Calu3 (cell line): Measurements from ENCODE around the gene ZCCHC3. TPM values are rescaled to one million over a fixed set of nuclear protein-coding genes. Genes with fewer than 3 reads are reported as not detected.

ENCODE experiments used
- BruUV-seq: library from RNA; stranded (reverse); fragments of 400-500 nt; replicated peaks from 2 replicates; lab custom pipeline; 2021; lab: Mats Ljungman, UMichigan
- CTCF ChIA-PET: fragments of 300-600 bp; sonication (Branson Sonifier 250); formaldehyde crosslinking; loops from one replicate; lab custom pipeline; 2022; ENCODE audit warnings: antibody characterized with exemption; lab: Charles Lee
- DNase-seq: peaks from one replicate; pipeline ENCODE4 v3.0.0; 2022
- H3K27ac Mint-ChIP-seq: one replicate; pipeline ENCODE4 v1.8.0; 2022; ENCODE audit warnings: mixed read lengths; ENCODE audit not compliant: unreplicated experiment
- H3K27me3 Mint-ChIP-seq: one replicate; pipeline ENCODE4 v1.8.0; 2022; ENCODE audit warnings: mixed read lengths; ENCODE audit not compliant: unreplicated experiment
- H3K36me3 Mint-ChIP-seq: one replicate; pipeline ENCODE4 v1.8.0; 2022; ENCODE audit warnings: mild to moderate bottlenecking, moderate library complexity, mixed read lengths; ENCODE audit not compliant: insufficient read depth, unreplicated experiment
- H3K4me1 Mint-ChIP-seq: one replicate; pipeline ENCODE4 v1.8.0; 2022; ENCODE audit warnings: mild to moderate bottlenecking, low read depth, mixed read lengths; ENCODE audit not compliant: unreplicated experiment
- H3K4me3 Mint-ChIP-seq: one replicate; pipeline ENCODE4 v1.8.0; 2022; ENCODE audit warnings: mild to moderate bottlenecking, low read depth, moderate library complexity, mixed read lengths; ENCODE audit not compliant: unreplicated experiment
- H3K9me3 Mint-ChIP-seq: one replicate; pipeline ENCODE4 v1.8.0; 2022; ENCODE audit warnings: low read depth, mixed read lengths; ENCODE audit not compliant: unreplicated experiment
- CTCF ChIP-seq: fragments of 200-600 bp; IDR thresholded peaks from one replicate; pipeline ENCODE4 v1.8.0; 2022; ENCODE audit warnings: antibody characterized with exemption; ENCODE audit not compliant: unreplicated experiment
- intact Hi-C: fragments of 100-400 bp; cut with micrococcal nuclease; formaldehyde crosslinking; loops from one replicate; pipeline ENCODE4 v1.10.0; 2022; ENCODE audit not compliant: unreplicated experiment
- total RNA-seq: library from RNA; stranded (reverse); gene quantifications from 2 replicates; pipeline ENCODE4 v1.2.3, GENCODE V29; 2022

The ZCCHC3 gene
- total RNA-seq, 1 experiment from 2014 or later, result 10.9 TPM

- Mint-ChIP-seq H3K27ac (no peak overlapping the region), H3K27me3 (no peaks in the 10 kb centered on the region), H3K9me3 (no peaks in the 10 kb centered on the region), H3K4me3 (no peak overlapping the region), H3K36me3 (no peaks in the 10 kb centered on the region), H3K4me1 (no peaks in the 10 kb centered on the region)
- BruUV-seq, result no TSS peak
- CTCF ChIA-PET, result no interaction called here
- intact Hi-C loops, result no loop called here
- TF ChIP-seq CTCF, result no peak
- no peak for DNase-seq
Measured at GRCh38 chr20:276620-277495, 20.5 kb upstream of the ZCCHC3 start.

DNA sequence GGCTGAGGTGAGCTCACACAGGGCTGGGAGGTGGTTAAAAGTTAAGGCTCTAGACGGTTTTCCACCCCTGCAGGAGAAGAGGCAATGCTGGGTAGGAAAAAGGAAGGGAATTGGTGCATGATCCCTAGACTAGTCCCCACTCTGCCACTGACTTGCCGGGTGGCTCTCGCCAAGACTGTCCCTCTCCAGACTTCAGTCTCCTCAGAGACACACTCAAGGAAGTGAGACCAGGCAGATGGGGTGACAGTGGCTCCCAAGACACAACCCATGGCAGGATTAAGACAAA is 19.9 kb upstream of the ZCCHC3 start:
- no TSS peak for BruUV-seq
- Mint-ChIP-seq H3K27me3 (no peaks in the 10 kb centered on the region), H3K9me3 (no peaks in the 10 kb centered on the region), H3K4me3 (no peak overlapping the region), H3K4me1 (no peaks in the 10 kb centered on the region), H3K36me3 (no peaks in the 10 kb centered on the region), H3K27ac (no peak overlapping the region)
- DNase-seq, result no peak
- intact Hi-C loops, result no loop called here
- CTCF ChIA-PET, result no interaction called here
- no peak for TF ChIP-seq CTCF

DNA sequence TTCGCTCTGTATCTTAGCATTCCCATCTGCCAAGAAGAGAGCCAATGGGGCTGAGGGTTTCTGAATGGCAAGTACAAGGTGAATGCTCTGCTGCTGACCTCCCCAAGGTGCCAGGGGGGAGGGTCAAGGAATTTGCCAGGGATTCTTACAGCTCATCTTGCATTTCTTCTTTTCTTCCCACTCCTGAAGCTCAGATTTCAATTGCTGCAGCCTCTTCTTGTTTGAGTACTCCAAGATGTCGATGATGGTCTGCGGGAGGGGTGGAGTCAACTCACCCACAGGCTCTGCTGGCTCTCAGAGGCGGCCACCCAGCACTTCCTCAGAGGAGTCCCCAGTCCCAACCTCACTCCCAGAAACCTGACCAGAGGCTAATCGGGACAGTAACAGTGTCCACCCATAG is 19.2 kb upstream of the ZCCHC3 start:
- Mint-ChIP-seq H3K27me3 (no peaks in the 10 kb centered on the region), H3K4me3 (no peak overlapping the region), H3K9me3 (no peaks in the 10 kb centered on the region), H3K36me3 (no peaks in the 10 kb centered on the region), H3K4me1 (no peaks in the 10 kb centered on the region), H3K27ac (no peak overlapping the region)
- BruUV-seq, result no TSS peak
- no peak for TF ChIP-seq CTCF
- CTCF ChIA-PET, result interaction anchor here (0.6 kb wide), 1 partner anchor 20 kb away, joined by 4 read pairs; no protein-coding TSS in a partner anchor
- intact Hi-C loops, result no loop called here
- DNase-seq, result no peak

DNA sequence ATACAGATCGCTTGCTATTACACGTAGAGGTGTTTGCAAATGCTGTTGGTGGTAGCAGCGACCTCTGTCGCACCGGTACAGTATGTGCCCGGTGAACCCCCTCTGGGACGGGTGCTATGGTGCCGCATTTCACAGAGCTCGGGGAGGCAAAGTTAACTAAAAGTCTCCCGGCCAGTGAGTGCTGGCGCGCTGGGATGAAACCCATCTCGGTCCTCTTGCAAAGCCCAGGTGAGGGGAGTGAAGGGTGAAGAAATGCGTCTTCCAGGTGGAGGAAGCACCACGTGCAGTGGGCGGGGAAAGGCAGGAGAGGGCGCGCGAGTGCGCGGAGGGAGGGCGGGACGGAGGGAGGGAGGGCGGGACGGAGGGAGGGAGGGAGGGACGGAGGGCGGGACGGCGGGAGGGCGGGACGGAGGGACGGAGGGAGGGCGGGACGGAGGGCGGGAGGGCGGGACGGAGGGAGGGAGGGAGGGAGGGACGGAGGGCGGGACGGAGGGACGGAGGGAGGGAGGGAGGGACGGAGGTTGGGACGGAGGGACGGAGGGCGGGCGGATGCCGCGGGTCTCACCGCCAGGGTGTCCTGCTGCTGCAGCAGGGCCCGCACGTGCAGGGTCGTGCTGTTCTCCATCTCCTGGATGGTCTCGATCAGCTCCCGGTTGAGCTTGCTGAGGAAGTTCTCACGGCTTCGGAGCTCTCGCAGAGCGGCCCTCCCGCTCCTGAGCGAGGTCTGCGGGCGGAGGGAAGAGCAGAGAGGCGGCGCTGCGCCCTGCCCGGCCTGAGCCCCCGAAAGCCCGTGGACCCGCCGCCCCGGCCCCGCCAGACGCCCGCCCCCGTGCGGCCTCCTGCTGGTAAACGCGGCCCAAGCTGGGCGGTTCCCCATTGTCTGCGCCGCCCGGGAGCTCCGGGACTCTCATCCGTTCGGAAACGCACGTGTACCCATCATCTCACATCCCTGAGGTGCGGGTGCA is 18.5 kb upstream of the ZCCHC3 start:
- Mint-ChIP-seq H3K36me3 (no peaks in the 10 kb centered on the region), H3K4me1 (no peaks in the 10 kb centered on the region), H3K27me3 (no peaks in the 10 kb centered on the region), H3K9me3 (no peaks in the 10 kb centered on the region), H3K27ac (no peak overlapping the region), H3K4me3 (no peak overlapping the region)
- TF ChIP-seq CTCF, result no peak
- no peak for DNase-seq
- BruUV-seq, result no TSS peak
- CTCF ChIA-PET, result no interaction called here
- intact Hi-C loops, result no loop called here
